Measurements from ENCODE around the gene OPCML. TPM values are rescaled to one million over a fixed set of nuclear protein-coding genes. Genes with fewer than 3 reads are reported as not detected.

OPCML gene
- total RNA-seq, 1 donor from 2014 or later = 1.2 TPM

GRCh38 chr11:132802947-132803346, 729.4 kb downstream of the OPCML start:
- H3K27me3 Mint-ChIP-seq (ENCODE audit: low read depth) = no peaks in the 10 kb centered on the region
- no peak for DNase-seq (ENCODE audit: low read depth, low spot score)
- H3K9me3 Mint-ChIP-seq = peaks cover 11% of the 10 kb centered on the region
- H3K4me1 Mint-ChIP-seq = no peaks in the 10 kb centered on the region
- no peak for TF ChIP-seq CTCF (conservative IDR thresholded peaks at IDR 0.05)
- no peak overlapping the region for H3K4me3 Mint-ChIP-seq
- H3K36me3 Mint-ChIP-seq (ENCODE audit: low read depth) = peaks cover 4% of the 10 kb centered on the region
- H3K27ac Mint-ChIP-seq (ENCODE audit: unreplicated experiment) = no peak overlapping the region

GRCh38 chr11:132793831-132794230, 738.5 kb downstream of the OPCML start:
- H3K36me3 Mint-ChIP-seq (ENCODE audit: low read depth) = no peaks in the 10 kb centered on the region
- H3K9me3 Mint-ChIP-seq = peaks cover 4% of the 10 kb centered on the region

GRCh38 chr11:132792341-132793140, 739.8 kb downstream of the OPCML start:
- Mint-ChIP-seq H3K4me3 (no peak overlapping the region), H3K27ac (ENCODE audit: unreplicated experiment) (no peak overlapping the region), H3K27me3 (ENCODE audit: low read depth) (no peaks in the 10 kb centered on the region), H3K4me1 (no peaks in the 10 kb centered on the region), H3K9me3 (no peaks in the 10 kb centered on the region), H3K36me3 (ENCODE audit: low read depth) (no peaks in the 10 kb centered on the region)
- no peak for DNase-seq (ENCODE audit: low read depth, low spot score)
- no peak for TF ChIP-seq CTCF (conservative IDR thresholded peaks at IDR 0.05)

More at GRCh38 chr11:132793831-132794230, 738.5 kb downstream of the OPCML start:
- no peak overlapping the region for H3K4me3 Mint-ChIP-seq
- no peak for TF ChIP-seq CTCF (conservative IDR thresholded peaks at IDR 0.05)
- no peaks in the 10 kb centered on the region for H3K4me1 Mint-ChIP-seq
- no peak for DNase-seq (ENCODE audit: low read depth, low spot score)
- no peaks in the 10 kb centered on the region for H3K27me3 Mint-ChIP-seq (ENCODE audit: low read depth)
- peak overlapping the region; percentile 13 for H3K27ac Mint-ChIP-seq (ENCODE audit: unreplicated experiment)

- no peaks in the 10 kb centered on the region for H3K36me3 Mint-ChIP-seq (ENCODE audit: low read depth)
- no peak for DNase-seq (ENCODE audit: low read depth, low spot score)
- H3K27ac Mint-ChIP-seq (ENCODE audit: unreplicated experiment) = no peak overlapping the region
- H3K4me3 Mint-ChIP-seq = no peak overlapping the region
- no peaks in the 10 kb centered on the region for H3K4me1 Mint-ChIP-seq
- H3K9me3 Mint-ChIP-seq = no peaks in the 10 kb centered on the region
- TF ChIP-seq CTCF (conservative IDR thresholded peaks at IDR 0.05) = no peak
- no peaks in the 10 kb centered on the region for H3K27me3 Mint-ChIP-seq (ENCODE audit: low read depth)
Measured at GRCh38 chr11:132790971-132791370, 741.3 kb downstream of the OPCML start.

GRCh38 chr11:132790466-132790865, 741.8 kb downstream of the OPCML start:
- Mint-ChIP-seq H3K36me3 (ENCODE audit: low read depth) (no peaks in the 10 kb centered on the region), H3K4me3 (no peak overlapping the region), H3K27me3 (ENCODE audit: low read depth) (no peaks in the 10 kb centered on the region), H3K9me3 (no peaks in the 10 kb centered on the region), H3K27ac (ENCODE audit: unreplicated experiment) (no peak overlapping the region), H3K4me1 (peaks cover 2% of the 10 kb centered on the region)
- DNase-seq (ENCODE audit: low read depth, low spot score) = no peak
- no peak for TF ChIP-seq CTCF (conservative IDR thresholded peaks at IDR 0.05)

Data from neural crest cell (in vitro differentiated cells).